ENCODE measurements around the gene CACNG3.
"Not testable (repeated sequence)": the region's sequence is repeated elsewhere in the genome, so short reads cannot be mapped to it uniquely, and the experiment has no call there.

The CACNG3 gene

GRCh38 chr16:24281466-24281865, 25.3 kb downstream of the CACNG3 start:
- no peak for DNase-seq

GRCh38 chr16:24282141-24282540, 26.0 kb downstream of the CACNG3 start:
- no peak for DNase-seq

- no peak for DNase-seq
These were observed 30.7 kb downstream of the CACNG3 start for GRCh38 chr16:24286741-24287405.

GRCh38 chr16:24288516-24288915, 32.4 kb downstream of the CACNG3 start:
- DNase-seq: no peak

GRCh38 chr16:24289166-24289700, 33.1 kb downstream of the CACNG3 start:
- no peak for DNase-seq

GRCh38 chr16:24291932-24292331, 35.8 kb downstream of the CACNG3 start:
- DNase-seq: no peak

- DNase-seq: no peak
These were observed 38.0 kb downstream of the CACNG3 start for GRCh38 chr16:24294131-24294530.

GRCh38 chr16:24297375-24297774, 41.2 kb downstream of the CACNG3 start:
- no peak for DNase-seq

- DNase-seq: no peak
These were observed 42.5 kb downstream of the CACNG3 start for GRCh38 chr16:24298548-24299167.

GRCh38 chr16:24300750-24301149, 44.6 kb downstream of the CACNG3 start:
- not testable (repeated sequence) for DNase-seq

GRCh38 chr16:24302636-24303035, 46.5 kb downstream of the CACNG3 start:
- DNase-seq: no peak

GRCh38 chr16:24308200-24308599, 52.1 kb downstream of the CACNG3 start:
- no peak for DNase-seq

- DNase-seq: peak; percentile 37
These were observed 53.4 kb downstream of the CACNG3 start for GRCh38 chr16:24309258-24310142.

- no peak for DNase-seq
These were observed 59.2 kb downstream of the CACNG3 start for GRCh38 chr16:24315343-24315742.

- no peak for DNase-seq
These were observed 62.5 kb downstream of the CACNG3 start for GRCh38 chr16:24318680-24319079.

- no peak for DNase-seq
These were observed 63.1 kb downstream of the CACNG3 start for GRCh38 chr16:24319126-24319814.

GRCh38 chr16:24322106-24322505, 66.0 kb downstream of the CACNG3 start:
- no peak for DNase-seq

GRCh38 chr16:24324421-24324820, 68.3 kb downstream of the CACNG3 start:
- DNase-seq: no peak

- no peak for DNase-seq
These were observed 72.8 kb downstream of the CACNG3 start for GRCh38 chr16:24328835-24329452.

- DNase-seq: no peak
These were observed 76.0 kb downstream of the CACNG3 start for GRCh38 chr16:24332178-24332577.

GRCh38 chr16:24332582-24333090, 76.5 kb downstream of the CACNG3 start:
- no peak for DNase-seq

- DNase-seq: no peak
These were observed 80.4 kb downstream of the CACNG3 start for GRCh38 chr16:24336491-24336890.
